GM23338 (cell line): Measurements from ENCODE around the gene KIAA1217. TPM values are rescaled to one million over a fixed set of nuclear protein-coding genes. Genes with fewer than 3 reads are reported as not detected.

ENCODE experiments used
- ATAC-seq: fragments of 200-7000 bp; cut with Tn5 transposase; 3 replicates; pipeline ENCODE4 v1.9.1; 2020
- DNase-seq: peaks from one replicate; pipeline ENCODE4 v3.0.0-alpha.2; 2015; ENCODE audit warnings: low spot score
- H2AFZ ChIP-seq: fragments of 200-600 bp; sonication (generic); 2 replicates; pipeline ENCODE4 v1.8.0; 2016; ENCODE audit warnings: antibody characterized with exemption, mild to moderate bottlenecking, moderate library complexity
- H3F3A ChIP-seq: fragments of 200-600 bp; sonication (generic); replicated peaks from 2 replicates; pipeline ENCODE4 v1.8.0; 2017; ENCODE audit warnings: antibody characterized with exemption, mixed run types, low read depth
- H3K27ac ChIP-seq: fragments of 200-600 bp; sonication (generic); 2 replicates; pipeline ENCODE4 v1.6.1; 2016; ENCODE audit warnings: low read depth
- H3K27me3 ChIP-seq: fragments of 200-600 bp; sonication (generic); 2 replicates; pipeline ENCODE4 v1.8.0; 2016; ENCODE audit warnings: mild to moderate bottlenecking, mixed run types, moderate library complexity; ENCODE audit not compliant: insufficient read depth
- H3K36me3 ChIP-seq: fragments of 200-600 bp; sonication (generic); 2 replicates; pipeline ENCODE4 v1.8.0; 2016; ENCODE audit warnings: mild to moderate bottlenecking; ENCODE audit not compliant: insufficient read depth
- H3K4me1 ChIP-seq: fragments of 200-600 bp; sonication (generic); 2 replicates; pipeline ENCODE4 v1.8.0; 2016; ENCODE audit warnings: mild to moderate bottlenecking, moderate library complexity; ENCODE audit not compliant: insufficient read depth
- H3K4me2 ChIP-seq: fragments of 200-600 bp; sonication (generic); 2 replicates; pipeline ENCODE4 v1.7.1; 2017; ENCODE audit warnings: mixed run types
- H3K4me3 ChIP-seq: fragments of 200-600 bp; sonication (generic); 2 replicates; pipeline ENCODE4 v1.6.1; 2016; ENCODE audit warnings: mixed run types
- H3K79me2 ChIP-seq: fragments of 200-600 bp; sonication (generic); replicated peaks from 2 replicates; pipeline ENCODE4 v1.8.0; 2017; ENCODE audit warnings: mild to moderate bottlenecking; ENCODE audit not compliant: insufficient read depth
- H3K9me2 ChIP-seq: fragments of 200-600 bp; sonication (generic); 2 replicates; pipeline ENCODE4 v1.8.0; 2017; ENCODE audit not compliant: insufficient read depth
- H4K20me1 ChIP-seq: fragments of 200-600 bp; sonication (generic); replicated peaks from 2 replicates; pipeline ENCODE4 v1.8.0; 2017; ENCODE audit warnings: mild to moderate bottlenecking; ENCODE audit not compliant: insufficient read depth
- H3K27ac Mint-ChIP-seq: 2 replicates; pipeline ENCODE4 v1.8.0; 2020; ENCODE audit warnings: inconsistent platforms, mild to moderate bottlenecking, moderate library complexity, mixed read lengths
- H3K27me3 Mint-ChIP-seq: 3 replicates; pipeline ENCODE4 v1.8.0; 2022; ENCODE audit warnings: low read depth, mild to moderate bottlenecking, moderate library complexity, mixed read lengths, inconsistent platforms; ENCODE audit not compliant: insufficient read depth, poor library complexity
- H3K36me3 Mint-ChIP-seq: 3 replicates; pipeline ENCODE4 v1.8.0; 2021; ENCODE audit warnings: low read depth, mild to moderate bottlenecking, inconsistent platforms, moderate library complexity, mixed read lengths
- H3K4me1 Mint-ChIP-seq: 3 replicates; pipeline ENCODE4 v1.8.0; 2020; ENCODE audit warnings: mild to moderate bottlenecking, inconsistent platforms, mixed read lengths
- H3K4me3 Mint-ChIP-seq: 3 replicates; pipeline ENCODE4 v1.8.0; 2021; ENCODE audit warnings: moderate library complexity, mild to moderate bottlenecking, inconsistent platforms, mixed read lengths
- H3K9me3 Mint-ChIP-seq: 3 replicates; pipeline ENCODE4 v1.8.0; 2020; ENCODE audit warnings: moderate library complexity, mild to moderate bottlenecking, inconsistent platforms, mixed read lengths
- CREB1 ChIP-seq: fragments of 250-450 bp; sonication (Bioruptor Pico); IDR thresholded peaks from 2 replicates; pipeline ENCODE4 v1.5.0; 2020; ENCODE audit warnings: low read depth, mild to moderate bottlenecking, moderate library complexity
- EZH2 ChIP-seq: fragments of 200-600 bp; sonication (generic); IDR thresholded peaks from one replicate; pipeline ENCODE4 v1.8.0; 2017; ENCODE audit warnings: antibody characterized with exemption, mild to moderate bottlenecking, low read depth; ENCODE audit not compliant: unreplicated experiment
- EZH2phosphoT487 ChIP-seq: fragments of 200-600 bp; sonication (generic); IDR thresholded peaks from one replicate; pipeline ENCODE4 v1.8.1; 2018; ENCODE audit warnings: antibody characterized with exemption; ENCODE audit not compliant: unreplicated experiment
- JUNB ChIP-seq: IDR thresholded peaks from one replicate; pipeline ENCODE4 v1.6.1; 2016; ENCODE audit warnings: antibody characterized with exemption; ENCODE audit not compliant: unreplicated experiment
- NANOG ChIP-seq: IDR thresholded peaks from 2 replicates; pipeline ENCODE4 v1.6.1; 2016; ENCODE audit warnings: antibody characterized with exemption, borderline replicate concordance
- POLR2AphosphoS5 ChIP-seq: IDR thresholded peaks from 2 replicates; pipeline ENCODE4 v1.6.1; 2016; ENCODE audit warnings: antibody characterized with exemption, low read depth
- ZNF331 ChIP-seq: fragments of 250-450 bp; sonication (Bioruptor Pico); IDR thresholded peaks from 2 replicates; pipeline ENCODE4 v1.5.0; 2020; ENCODE audit warnings: low read depth, mild to moderate bottlenecking, moderate library complexity
- ZNF462 ChIP-seq: fragments of 250-450 bp; sonication (Bioruptor Pico); IDR thresholded peaks from 2 replicates; pipeline ENCODE4 v1.5.0; 2020; ENCODE audit warnings: mild to moderate bottlenecking, moderate library complexity
- polyA plus RNA-seq: library from polyadenylated mRNA; unstranded; fragments of >200 nt; fragmentation: Nextera tagmentation; extraction: Ambion mirVana; gene quantifications from 2 replicates; pipeline ENCODE4 v1.2.1, GENCODE V29; 2016
- total RNA-seq: library from RNA; depleted of rRNA; stranded (reverse); fragments of >200 nt; shearing (Covaris generic); gene quantifications from 2 replicates; pipeline ENCODE4 v1.2.3, GENCODE V29; 2014
- TF ChIP-seq, protein P1 (sequence below): IDR thresholded peaks from one replicate; pipeline ENCODE4 v1.6.1; 2018; ENCODE audit warnings: antibody characterized with exemption; ENCODE audit not compliant: unreplicated experiment
- TF ChIP-seq, protein P2 (sequence below), 2 experiments: fragments of 200-600 bp in 1 of 2; sonication (generic) in 1 of 2; conservative IDR thresholded peaks; 2 replicates each; pipeline versions ENCODE4 v1.5.1 to v1.6.1; 2016 to 2017; ENCODE audit warnings: antibody characterized with exemption in 2 of 2, low read depth in 2 of 2, mild to moderate bottlenecking in 2 of 2, moderate library complexity in 1 of 2

The KIAA1217 gene
- total and polyA plus RNA-seq, 2 experiments from 2014 or later = 6.4 to 9.1 TPM

- TF ChIP-seq, protein P1, sequence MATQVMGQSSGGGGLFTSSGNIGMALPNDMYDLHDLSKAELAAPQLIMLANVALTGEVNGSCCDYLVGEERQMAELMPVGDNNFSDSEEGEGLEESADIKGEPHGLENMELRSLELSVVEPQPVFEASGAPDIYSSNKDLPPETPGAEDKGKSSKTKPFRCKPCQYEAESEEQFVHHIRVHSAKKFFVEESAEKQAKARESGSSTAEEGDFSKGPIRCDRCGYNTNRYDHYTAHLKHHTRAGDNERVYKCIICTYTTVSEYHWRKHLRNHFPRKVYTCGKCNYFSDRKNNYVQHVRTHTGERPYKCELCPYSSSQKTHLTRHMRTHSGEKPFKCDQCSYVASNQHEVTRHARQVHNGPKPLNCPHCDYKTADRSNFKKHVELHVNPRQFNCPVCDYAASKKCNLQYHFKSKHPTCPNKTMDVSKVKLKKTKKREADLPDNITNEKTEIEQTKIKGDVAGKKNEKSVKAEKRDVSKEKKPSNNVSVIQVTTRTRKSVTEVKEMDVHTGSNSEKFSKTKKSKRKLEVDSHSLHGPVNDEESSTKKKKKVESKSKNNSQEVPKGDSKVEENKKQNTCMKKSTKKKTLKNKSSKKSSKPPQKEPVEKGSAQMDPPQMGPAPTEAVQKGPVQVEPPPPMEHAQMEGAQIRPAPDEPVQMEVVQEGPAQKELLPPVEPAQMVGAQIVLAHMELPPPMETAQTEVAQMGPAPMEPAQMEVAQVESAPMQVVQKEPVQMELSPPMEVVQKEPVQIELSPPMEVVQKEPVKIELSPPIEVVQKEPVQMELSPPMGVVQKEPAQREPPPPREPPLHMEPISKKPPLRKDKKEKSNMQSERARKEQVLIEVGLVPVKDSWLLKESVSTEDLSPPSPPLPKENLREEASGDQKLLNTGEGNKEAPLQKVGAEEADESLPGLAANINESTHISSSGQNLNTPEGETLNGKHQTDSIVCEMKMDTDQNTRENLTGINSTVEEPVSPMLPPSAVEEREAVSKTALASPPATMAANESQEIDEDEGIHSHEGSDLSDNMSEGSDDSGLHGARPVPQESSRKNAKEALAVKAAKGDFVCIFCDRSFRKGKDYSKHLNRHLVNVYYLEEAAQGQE = no peak
- TF ChIP-seq POLR2AphosphoS5 = no peak
- no peak for TF ChIP-seq JUNB
- TF ChIP-seq ZNF331 (CRISPR knock-in tag) = no peak
These were observed 131.9 kb downstream of the KIAA1217 start (continued) for GRCh38 chr10:24340883-24341282.

GRCh38 chr10:24341371-24341770 is 132.4 kb downstream of the KIAA1217 start:
- no peaks in the 10 kb centered on the region for H3K4me1 ChIP-seq
- no peak for DNase-seq
- H3F3A ChIP-seq = no peaks in the 10 kb centered on the region
- H2AFZ ChIP-seq = no peak overlapping the region
- no peak overlapping the region for H3K27ac ChIP-seq
- H3K9me2 ChIP-seq = no peaks in the 10 kb centered on the region
- H3K9me3 Mint-ChIP-seq = no peaks in the 10 kb centered on the region
- peaks cover 6% of the 10 kb centered on the region; the same call in 2 of the 3 replicates for H3K4me1 Mint-ChIP-seq
- H4K20me1 ChIP-seq = no peaks in the 10 kb centered on the region
- no peaks in the 10 kb centered on the region for H3K27me3 ChIP-seq
- no peak overlapping the region for H3K4me3 ChIP-seq
- no peaks in the 10 kb centered on the region for H3K79me2 ChIP-seq
- no peak overlapping the region for H3K4me3 Mint-ChIP-seq
- H3K27me3 Mint-ChIP-seq = no peaks in the 10 kb centered on the region
- no peak for ATAC-seq
- no peak overlapping the region for H3K27ac Mint-ChIP-seq
- no peak overlapping the region for H3K4me2 ChIP-seq
- no peaks in the 10 kb centered on the region for H3K36me3 ChIP-seq
- no peaks in the 10 kb centered on the region for H3K36me3 Mint-ChIP-seq
- TF ChIP-seq EZH2 = no peak
- no peak for TF ChIP-seq JUNB
- TF ChIP-seq, protein P1 = no peak
- no peak for TF ChIP-seq ZNF462 (CRISPR knock-in tag)
- TF ChIP-seq EZH2phosphoT487 = no peak
- TF ChIP-seq, protein P2, sequence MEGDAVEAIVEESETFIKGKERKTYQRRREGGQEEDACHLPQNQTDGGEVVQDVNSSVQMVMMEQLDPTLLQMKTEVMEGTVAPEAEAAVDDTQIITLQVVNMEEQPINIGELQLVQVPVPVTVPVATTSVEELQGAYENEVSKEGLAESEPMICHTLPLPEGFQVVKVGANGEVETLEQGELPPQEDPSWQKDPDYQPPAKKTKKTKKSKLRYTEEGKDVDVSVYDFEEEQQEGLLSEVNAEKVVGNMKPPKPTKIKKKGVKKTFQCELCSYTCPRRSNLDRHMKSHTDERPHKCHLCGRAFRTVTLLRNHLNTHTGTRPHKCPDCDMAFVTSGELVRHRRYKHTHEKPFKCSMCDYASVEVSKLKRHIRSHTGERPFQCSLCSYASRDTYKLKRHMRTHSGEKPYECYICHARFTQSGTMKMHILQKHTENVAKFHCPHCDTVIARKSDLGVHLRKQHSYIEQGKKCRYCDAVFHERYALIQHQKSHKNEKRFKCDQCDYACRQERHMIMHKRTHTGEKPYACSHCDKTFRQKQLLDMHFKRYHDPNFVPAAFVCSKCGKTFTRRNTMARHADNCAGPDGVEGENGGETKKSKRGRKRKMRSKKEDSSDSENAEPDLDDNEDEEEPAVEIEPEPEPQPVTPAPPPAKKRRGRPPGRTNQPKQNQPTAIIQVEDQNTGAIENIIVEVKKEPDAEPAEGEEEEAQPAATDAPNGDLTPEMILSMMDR (conservative IDR thresholded peaks at IDR 0.05; ENCODE audit: low read depth in 2 of 2) = no peak
- no peak for TF ChIP-seq NANOG
- TF ChIP-seq CREB1 = no peak
- no peak for TF ChIP-seq POLR2AphosphoS5
- no peak for TF ChIP-seq ZNF331 (CRISPR knock-in tag)
